ENCODE measurements around the gene KBTBD7.
"Not testable (repeated sequence)": the region's sequence is repeated elsewhere in the genome, so short reads cannot be mapped to it uniquely, and the experiment has no call there.

Gene KBTBD7

GRCh38 chr13:41196620-41197019, 2.3 kb upstream of the KBTBD7 start:
- no peak for DNase-seq (ENCODE audit: low read depth in 2 of 2)

- no peak for DNase-seq (ENCODE audit: low read depth in 2 of 2)
Observed at GRCh38 chr13:41196011-41196410, 1.6 kb upstream of the KBTBD7 start.

- no peak for DNase-seq (ENCODE audit: low read depth in 2 of 2)
Observed at GRCh38 chr13:41193469-41193868, 900 bp downstream of the KBTBD7 start.

GRCh38 chr13:41188584-41188983, 5.8 kb downstream of the KBTBD7 start:
- DNase-seq (ENCODE audit: low read depth in 2 of 2): no peak

GRCh38 chr13:41186481-41186880, 7.9 kb downstream of the KBTBD7 start:
- no peak for DNase-seq (ENCODE audit: low read depth in 2 of 2)

GRCh38 chr13:41182231-41182630, 12.1 kb downstream of the KBTBD7 start:
- no peak for DNase-seq (ENCODE audit: low read depth in 2 of 2)

- DNase-seq (ENCODE audit: low read depth in 2 of 2): no peak
Observed at GRCh38 chr13:41179593-41180250, 14.6 kb downstream of the KBTBD7 start.

GRCh38 chr13:41178040-41178439, 16.3 kb downstream of the KBTBD7 start:
- DNase-seq (ENCODE audit: low read depth in 2 of 2): no peak

GRCh38 chr13:41177616-41178015, 16.8 kb downstream of the KBTBD7 start:
- DNase-seq (ENCODE audit: low read depth in 2 of 2): no peak

GRCh38 chr13:41175576-41175975, 18.8 kb downstream of the KBTBD7 start:
- not testable (repeated sequence) for DNase-seq (ENCODE audit: low read depth in 2 of 2)

GRCh38 chr13:41162151-41162550, 32.2 kb downstream of the KBTBD7 start:
- no peak for DNase-seq (ENCODE audit: low read depth in 2 of 2)

GRCh38 chr13:41159174-41159573, 35.2 kb downstream of the KBTBD7 start:
- no peak for DNase-seq (ENCODE audit: low read depth in 2 of 2)

- DNase-seq (ENCODE audit: low read depth in 2 of 2): no peak
Observed at GRCh38 chr13:41157048-41157717, 37.2 kb downstream of the KBTBD7 start.

- no peak for DNase-seq (ENCODE audit: low read depth in 2 of 2)
Observed at GRCh38 chr13:41156620-41157019, 37.7 kb downstream of the KBTBD7 start.

- DNase-seq (ENCODE audit: low read depth in 2 of 2): no peak
Observed at GRCh38 chr13:41154042-41154441, 40.3 kb downstream of the KBTBD7 start.

- DNase-seq (ENCODE audit: low read depth in 2 of 2): no peak
Observed at GRCh38 chr13:41152005-41152404, 42.4 kb downstream of the KBTBD7 start.

- DNase-seq (ENCODE audit: low read depth in 2 of 2): no peak
Observed at GRCh38 chr13:41150058-41150457, 44.3 kb downstream of the KBTBD7 start.

- DNase-seq (ENCODE audit: low read depth in 2 of 2): no peak
Observed at GRCh38 chr13:41148419-41149283, 45.7 kb downstream of the KBTBD7 start.

GRCh38 chr13:41145136-41145908, 49.0 kb downstream of the KBTBD7 start:
- no peak for DNase-seq (ENCODE audit: low read depth in 2 of 2)

- no peak for DNase-seq (ENCODE audit: low read depth in 2 of 2)
Observed at GRCh38 chr13:41144576-41144975, 49.8 kb downstream of the KBTBD7 start.
